ENCODE data around the gene EIF1AY.
"Not testable (repeated sequence)": the region's sequence is repeated elsewhere in the genome, so short reads cannot be mapped to it uniquely, and the experiment has no call there.

EIF1AY gene, protein sequence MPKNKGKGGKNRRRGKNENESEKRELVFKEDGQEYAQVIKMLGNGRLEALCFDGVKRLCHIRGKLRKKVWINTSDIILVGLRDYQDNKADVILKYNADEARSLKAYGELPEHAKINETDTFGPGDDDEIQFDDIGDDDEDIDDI

DNA sequence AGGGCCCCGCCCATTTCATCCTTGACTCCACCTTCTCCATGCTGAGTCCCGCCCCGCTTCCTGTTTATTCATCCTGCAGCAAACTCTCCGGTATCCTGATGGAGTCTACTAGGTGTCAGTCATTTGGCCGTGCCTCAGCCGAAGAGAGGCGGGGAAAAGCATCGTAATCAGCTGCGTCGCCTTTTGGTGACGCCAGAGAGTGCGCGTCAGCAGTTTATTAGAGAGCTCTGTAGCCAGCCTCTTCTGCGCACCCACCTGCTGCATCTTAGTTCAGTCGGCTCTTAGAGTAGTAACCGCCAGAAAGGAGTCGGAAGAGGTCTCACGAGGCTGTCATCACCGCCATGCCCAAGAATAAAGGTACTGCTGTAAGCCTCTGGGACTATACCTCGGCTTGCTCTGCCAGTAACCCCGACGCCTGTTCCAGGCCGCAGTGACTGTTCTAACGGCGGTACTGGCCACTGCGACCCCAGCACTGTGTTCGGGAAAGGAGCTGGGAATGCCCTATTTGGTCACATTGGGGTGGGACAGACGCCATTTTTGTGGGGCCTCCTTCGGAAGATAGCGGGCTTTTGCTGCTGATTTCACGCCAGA is at the start of gene EIF1AY:
TSS of gene EIF1AY (plus strand) at position 246 of the 591 bp plus-strand sequence. CDS start at position 342, 96 bp downstream.
- DNase-seq (ENCODE audit: low read depth): no peak

GRCh38 chrY:20528435-20528834 is 47.1 kb upstream of the EIF1AY start:
- no peak for DNase-seq (ENCODE audit: low read depth)

DNA sequence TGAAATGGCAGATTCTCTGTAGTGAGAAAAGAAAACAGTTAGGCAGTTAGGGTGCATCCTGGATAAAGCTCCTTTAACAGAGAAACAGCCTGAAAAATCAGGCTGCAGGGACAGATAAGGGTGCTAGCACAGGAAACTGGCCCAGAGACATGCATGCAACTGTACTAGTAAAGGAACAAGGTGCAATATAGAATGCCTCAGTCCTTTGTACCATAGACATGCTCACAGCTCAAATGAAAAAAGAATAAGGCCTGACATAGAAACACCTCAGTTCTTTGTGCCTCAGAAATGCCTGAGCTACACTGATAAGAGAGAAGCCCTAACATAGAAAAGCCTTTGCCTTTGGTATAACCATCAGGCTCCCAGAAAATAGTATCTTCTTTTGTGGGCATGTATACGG is 37.4 kb upstream of the EIF1AY start:
- no peak for DNase-seq (ENCODE audit: low read depth)

DNA sequence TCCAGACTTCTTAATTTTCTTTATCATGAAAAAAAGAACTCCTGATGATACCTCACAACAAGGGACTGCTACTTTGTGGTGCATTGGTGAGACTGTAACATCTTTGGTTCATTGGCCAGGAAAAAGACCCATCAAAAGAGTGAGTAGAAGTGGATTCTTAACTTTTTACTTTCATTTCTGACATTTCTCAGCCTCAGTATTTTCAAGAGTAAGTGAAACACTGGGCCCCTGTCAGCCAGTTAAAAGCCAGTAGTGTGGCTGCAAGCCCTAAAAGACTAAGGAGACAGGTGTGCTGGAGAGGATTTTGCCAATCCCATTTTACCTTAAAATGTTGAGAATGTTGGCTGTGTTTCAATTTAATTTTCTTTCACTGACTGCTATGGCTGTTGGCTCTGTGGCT is 36.6 kb upstream of the EIF1AY start:
- DNase-seq (ENCODE audit: low read depth): no peak

GRCh38 chrY:20544451-20544960 is 31.1 kb upstream of the EIF1AY start:
- no peak for DNase-seq (ENCODE audit: low read depth)

GRCh38 chrY:20546071-20546470 is 29.5 kb upstream of the EIF1AY start:
- DNase-seq (ENCODE audit: low read depth): no peak

- DNase-seq (ENCODE audit: low read depth): no peak
These were observed 26.3 kb upstream of the EIF1AY start for GRCh38 chrY:20549289-20549688.

DNA sequence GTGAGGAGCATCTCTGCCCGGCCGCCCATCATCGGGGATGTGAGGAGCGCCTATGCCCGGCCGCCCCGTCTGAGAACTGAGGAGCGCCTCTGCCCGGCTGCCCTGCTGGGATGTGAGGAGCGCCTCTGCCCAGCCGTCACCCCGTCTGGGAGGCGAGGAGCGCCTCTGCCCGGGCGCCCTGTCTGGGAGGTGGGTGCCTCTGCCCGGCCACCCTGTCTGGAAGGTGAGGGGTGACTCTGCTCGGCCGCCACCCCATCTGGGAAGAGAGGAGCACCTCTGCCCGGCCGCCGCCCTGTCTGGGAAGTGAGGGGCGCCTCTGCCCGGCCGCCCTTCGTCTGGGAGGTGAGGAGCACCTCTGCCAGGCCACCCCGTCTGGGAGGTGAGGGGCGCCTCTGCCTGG is 23.7 kb upstream of the EIF1AY start:
- DNase-seq (ENCODE audit: low read depth): no peak

- not testable (repeated sequence) for DNase-seq (ENCODE audit: low read depth)
These were observed 22.7 kb upstream of the EIF1AY start for GRCh38 chrY:20552764-20553323.

DNA sequence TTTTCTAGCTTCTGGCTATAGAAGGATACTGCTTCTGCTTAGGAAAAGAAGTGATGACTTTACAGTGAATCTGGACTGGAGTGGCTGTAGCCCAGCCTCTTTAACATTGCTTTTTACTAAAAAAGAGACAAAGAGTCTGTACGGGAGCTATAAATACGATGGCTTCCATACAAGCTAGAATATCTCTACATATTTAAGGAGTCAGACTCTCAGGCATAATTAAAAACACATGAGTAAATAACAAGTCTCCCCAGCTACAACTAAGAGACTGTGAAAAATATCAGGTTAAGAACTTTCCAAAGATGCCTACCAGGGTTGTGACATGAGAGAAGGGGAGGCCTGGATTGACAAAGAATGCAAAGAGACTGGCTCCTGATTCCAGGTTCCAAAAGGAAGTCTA is 19.8 kb upstream of the EIF1AY start:
- DNase-seq (ENCODE audit: low read depth): no peak

DNA sequence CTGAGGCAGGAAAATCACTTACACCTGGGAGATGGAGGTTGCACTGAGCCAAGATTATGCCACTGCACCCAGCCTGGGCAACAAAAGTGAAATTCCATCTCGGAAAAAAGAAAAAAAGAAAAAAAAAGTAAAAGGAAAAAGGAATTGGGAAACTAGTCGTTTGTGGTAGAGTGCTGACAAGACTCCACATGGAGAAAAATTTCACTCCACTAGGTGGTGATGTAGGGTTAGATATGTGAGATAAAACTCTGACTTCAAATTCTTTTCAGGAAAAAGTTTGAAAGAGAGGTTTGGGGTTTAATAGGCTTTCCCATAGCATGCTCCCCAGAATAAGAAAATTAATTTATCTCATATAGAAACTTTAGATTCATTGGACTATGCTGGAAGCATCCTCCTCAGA is 16.9 kb upstream of the EIF1AY start:
- DNase-seq (ENCODE audit: low read depth): no peak

DNA sequence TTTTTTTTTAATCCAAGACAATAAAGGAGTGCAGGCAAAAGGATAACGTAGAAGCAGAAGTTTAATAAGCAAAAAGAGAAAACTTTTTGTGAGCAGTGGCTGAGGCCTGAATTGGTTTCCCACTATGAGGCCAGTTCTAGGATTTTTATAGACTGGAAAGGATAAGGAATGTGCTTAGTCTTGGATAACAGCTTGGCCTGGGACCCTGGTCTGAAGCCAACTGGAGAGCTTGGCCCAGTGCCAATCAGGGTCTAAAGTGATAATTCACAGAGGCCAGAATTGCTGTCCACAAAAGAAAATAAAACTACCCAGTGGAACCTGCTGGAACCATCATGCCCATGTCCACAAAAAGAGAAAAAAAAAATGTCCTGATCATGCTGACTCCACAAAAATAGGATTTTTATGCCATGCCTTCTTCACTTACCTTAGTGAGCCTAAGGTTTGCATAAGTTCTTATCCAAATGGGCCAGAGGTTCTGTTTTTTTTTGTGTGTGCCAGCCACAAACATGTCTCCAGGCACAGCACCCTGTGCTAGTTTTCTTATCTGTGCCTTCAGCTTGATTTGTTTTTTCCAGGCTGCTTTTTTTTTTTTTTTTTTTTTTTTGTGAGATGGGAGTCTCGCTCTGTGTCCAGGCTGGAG is 15.6 kb upstream of the EIF1AY start:
- DNase-seq (ENCODE audit: low read depth): no peak

GRCh38 chrY:20571306-20571705 is 4.3 kb upstream of the EIF1AY start:
- DNase-seq (ENCODE audit: low read depth): no peak

- no peak for DNase-seq (ENCODE audit: low read depth)
These were observed 930 bp downstream of the EIF1AY start for GRCh38 chrY:20576506-20576905.

DNA sequence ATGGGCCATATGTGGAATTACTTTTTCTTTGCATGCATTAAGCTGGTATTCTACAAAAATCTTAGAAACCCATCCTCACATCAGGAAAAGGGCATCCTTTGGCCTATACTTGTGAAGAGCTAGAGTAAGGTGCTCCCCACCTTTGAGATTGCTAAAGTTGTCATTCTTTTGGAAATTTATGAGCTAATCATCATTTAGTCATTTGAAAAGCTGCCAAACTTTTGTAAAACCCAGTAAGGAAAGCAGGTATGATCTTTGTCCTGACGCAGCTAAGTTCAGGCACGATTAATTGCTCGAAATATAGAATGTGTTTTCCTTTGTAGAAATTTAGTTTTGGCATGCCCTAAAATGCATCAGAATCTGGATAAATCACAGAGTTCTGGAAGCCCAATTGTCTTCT is 2.6 kb downstream of the EIF1AY start:
- DNase-seq (ENCODE audit: low read depth): no peak

DNA sequence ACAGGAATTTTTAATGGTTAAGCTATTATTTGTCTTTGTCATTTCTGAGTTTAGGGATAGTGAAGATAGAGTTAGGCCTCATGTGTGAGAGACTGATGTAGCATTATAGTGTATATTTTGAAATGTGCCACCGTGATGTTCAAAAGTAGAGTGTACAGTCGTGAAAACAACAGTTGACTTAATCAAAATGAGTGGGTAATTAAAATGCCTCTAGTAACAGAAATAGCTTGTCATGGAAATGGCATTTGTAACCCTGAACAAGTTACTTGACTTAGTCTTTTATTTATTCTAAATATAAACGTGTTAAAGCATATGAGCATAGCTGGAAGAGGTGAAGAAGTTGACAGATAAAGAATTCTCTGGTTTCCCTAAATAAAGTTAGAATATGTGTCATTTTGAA is 6.1 kb downstream of the EIF1AY start:
- no peak for DNase-seq (ENCODE audit: low read depth)

- no peak for DNase-seq (ENCODE audit: low read depth)
These were observed 10.6 kb downstream of the EIF1AY start for GRCh38 chrY:20586161-20586560.

Measured in activated T-helper 1 cell treated with Interleukin-2 at 50 U/mL for 16 hours (primary cell).